Glutamatergic neuron (in vitro differentiated cells): ENCODE data around the gene AHSG. TPM values are rescaled to one million over a fixed set of nuclear protein-coding genes. Genes with fewer than 3 reads are reported as not detected.

Experiments
- DNase-seq: peaks from one replicate; pipeline ENCODE4 v3.0.0; 2022
- H3K27ac Mint-ChIP-seq: one replicate; pipeline ENCODE4 v1.8.0; 2020; ENCODE audit warnings: mild to moderate bottlenecking, mixed read lengths, inconsistent platforms; ENCODE audit not compliant: unreplicated experiment
- H3K27me3 Mint-ChIP-seq: one replicate; pipeline ENCODE4 v1.8.0; 2020; ENCODE audit warnings: mild to moderate bottlenecking, moderate library complexity, mixed read lengths, inconsistent platforms; ENCODE audit not compliant: unreplicated experiment
- H3K36me3 Mint-ChIP-seq: one replicate; pipeline ENCODE4 v1.8.0; 2020; ENCODE audit warnings: mild to moderate bottlenecking, mixed read lengths, inconsistent platforms; ENCODE audit not compliant: unreplicated experiment
- H3K4me1 Mint-ChIP-seq: one replicate; pipeline ENCODE4 v1.8.0; 2020; ENCODE audit warnings: mild to moderate bottlenecking, low read depth, mixed read lengths, inconsistent platforms; ENCODE audit not compliant: unreplicated experiment
- H3K4me3 Mint-ChIP-seq: one replicate; pipeline ENCODE4 v1.8.0; 2020; ENCODE audit warnings: mild to moderate bottlenecking, mixed read lengths, inconsistent platforms; ENCODE audit not compliant: unreplicated experiment
- H3K9me3 Mint-ChIP-seq: one replicate; pipeline ENCODE4 v1.8.0; 2020; ENCODE audit warnings: mild to moderate bottlenecking, moderate library complexity, mixed read lengths, inconsistent platforms; ENCODE audit not compliant: unreplicated experiment
- CTCF ChIP-seq: fragments of 200-600 bp; sonication (generic); IDR thresholded peaks from one replicate; pipeline ENCODE4 v1.5.0; 2021; ENCODE audit not compliant: partially characterized antibody, unreplicated experiment
- total RNA-seq: library from RNA; stranded (reverse); fragmentation: NEBNext Ultra II Directional; extraction: Animal tissue kit (Norgen Biotek cat#: 25700); gene quantifications from one replicate; pipeline ENCODE4 v1.2.1, GENCODE V29; 2021; ENCODE audit not compliant: unreplicated experiment

AHSG gene
- total RNA-seq, 1 donor from 2014 or later, result not detected

GRCh38 chr3:186668426-186668825 lies 55.6 kb downstream of the AHSG start:
- DNase-seq, result no peak
- Mint-ChIP-seq H3K36me3 (no peaks in the 10 kb centered on the region), H3K4me1 (peaks cover 5% of the 10 kb centered on the region), H3K27me3 (peaks cover 2% of the 10 kb centered on the region), H3K27ac (no peak overlapping the region), H3K9me3 (no peaks in the 10 kb centered on the region), H3K4me3 (no peak overlapping the region)
- no peak for TF ChIP-seq CTCF

GRCh38 chr3:186669378-186670084 lies 56.7 kb downstream of the AHSG start:
- no peak for TF ChIP-seq CTCF
- Mint-ChIP-seq H3K9me3 (no peaks in the 10 kb centered on the region), H3K36me3 (no peaks in the 10 kb centered on the region), H3K27me3 (peaks cover 2% of the 10 kb centered on the region), H3K4me1 (no peaks in the 10 kb centered on the region), H3K4me3 (no peak overlapping the region), H3K27ac (no peak overlapping the region)
- DNase-seq, result no peak

DNA sequence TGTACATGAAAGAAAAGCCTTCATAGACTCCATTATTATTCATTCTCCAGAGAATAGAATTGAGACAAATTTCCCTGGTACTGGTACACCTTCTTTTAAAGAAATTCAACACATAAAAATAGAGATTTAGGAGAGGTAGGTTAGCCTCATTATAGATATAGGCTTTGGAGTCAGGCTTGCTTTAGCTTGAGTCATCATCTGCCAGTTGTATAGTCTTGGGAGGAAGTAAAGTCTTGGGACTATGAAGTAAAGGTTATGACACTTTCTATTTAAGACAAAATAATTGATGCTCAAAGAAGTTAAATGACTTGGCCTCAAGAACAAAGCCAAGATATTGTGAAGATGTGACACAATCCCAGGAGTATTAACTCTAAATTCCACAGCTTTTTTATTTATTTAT lies 57.3 kb downstream of the AHSG start:
- Mint-ChIP-seq H3K4me3 (no peak overlapping the region), H3K27me3 (peaks cover 2% of the 10 kb centered on the region), H3K27ac (no peak overlapping the region), H3K4me1 (no peaks in the 10 kb centered on the region), H3K36me3 (no peaks in the 10 kb centered on the region), H3K9me3 (no peaks in the 10 kb centered on the region)
- no peak for DNase-seq
- no peak for TF ChIP-seq CTCF

Other genes with a start within 250 kb of the AHSG start
- 3.7 TPM for gene CRYGS, start 68.7 kb upstream of the AHSG start, total RNA-seq
- 12.5 TPM for gene TBCCD1, start 45.7 kb upstream of the AHSG start, total RNA-seq
- 57.6 TPM for gene DNAJB11, start 42.3 kb upstream of the AHSG start, total RNA-seq
- gene FETUB, start 27.3 kb downstream of the AHSG start, total RNA-seq, result not detected
- gene HRG, start 53.0 kb downstream of the AHSG start, total RNA-seq, result not detected
- gene KNG1, start 104.3 kb downstream of the AHSG start, total RNA-seq, result not detected
- 441 TPM for gene EIF4A2, start 170.5 kb downstream of the AHSG start, total RNA-seq
- gene RFC4, start 193.4 kb downstream of the AHSG start, total RNA-seq, result 36.3 TPM
- gene ADIPOQ, start 229.7 kb downstream of the AHSG start, total RNA-seq, result 0.15 TPM